Heart right ventricle (tissue), 16 donors: ENCODE results near the gene AS3MT. TPM values are rescaled to one million over a fixed set of nuclear protein-coding genes. Genes with fewer than 3 reads are reported as not detected.

Experiments
- ATAC-seq, 8 donors: fragments of 200-7000 bp; cut with Tn5 transposase; one replicate each; pipeline ENCODE4 v1.9.1; 2020; ENCODE audit warnings: mild to moderate bottlenecking in 8 of 8, moderate library complexity in 8 of 8, moderate number of reproducible peaks in 1 of 8
- DNase-seq, 2 donors: peaks; one replicate each; pipeline ENCODE4 v3.0.0-alpha.2; 2020
- H3K27ac ChIP-seq, 10 donors: fragments of 200-600 bp; sonication (generic) in 2 of 10; one replicate each; pipeline versions ENCODE4 v1.5.0 to v1.8.0; 2020 to 2022; ENCODE audit warnings: mild to moderate bottlenecking in 3 of 10
- H3K27me3 ChIP-seq, 7 donors: fragments of 200-600 bp; one replicate each; pipeline ENCODE4 v1.8.0; 2021 to 2022; ENCODE audit warnings: mild to moderate bottlenecking in 2 of 7
- H3K36me3 ChIP-seq, 9 donors: fragments of 200-600 bp; sonication (generic) in 1 of 9; one replicate each; pipeline versions ENCODE4 v1.5.0 to v1.8.0; 2020 to 2022; ENCODE audit warnings: mild to moderate bottlenecking in 2 of 9
- H3K4me1 ChIP-seq, 9 donors: fragments of 200-600 bp; sonication (generic) in 1 of 9; one replicate each; pipeline versions ENCODE4 v1.5.0 to v1.8.0; 2020 to 2022; ENCODE audit warnings: mild to moderate bottlenecking in 4 of 9
- H3K4me3 ChIP-seq, 10 donors: fragments of 200-600 bp; sonication (generic) in 2 of 10; one replicate each; pipeline versions ENCODE4 v1.5.0 to v1.8.0; 2020 to 2022; ENCODE audit warnings: mild to moderate bottlenecking in 7 of 10, moderate library complexity in 2 of 10
- H3K9me3 ChIP-seq, 11 donors: fragments of 200-600 bp in 10 of 11; sonication (generic) in 2 of 11; one replicate each; pipeline versions ENCODE4 v1.5.0 to v1.8.0; 2013 to 2022; ENCODE audit warnings: mild to moderate bottlenecking in 2 of 11, control low read depth in 1 of 11, moderate library complexity in 1 of 11
- CTCF ChIP-seq, 9 donors: fragments of 200-600 bp; sonication (generic) in 2 of 9; IDR thresholded peaks; one replicate each; pipeline versions ENCODE4 v1.5.0 to v1.8.0; 2021 to 2022; ENCODE audit warnings: antibody characterized with exemption in 9 of 9, mild to moderate bottlenecking in 5 of 9, moderate library complexity in 1 of 9
- WGBS, 2 donors: extraction: QIAGEN DNeasy Blood & Tissue Kit; methylation state at CpG; one replicate each; pipeline ENCODE4 v1.1.7; 2013; ENCODE audit warnings: inconsistent platforms in 1 of 2; 5-methylcytosine and 5-hydroxymethylcytosine counted together
- intact Hi-C, 10 donors: fragments of 100-400 bp; cut with DNase I; formaldehyde crosslinking; loops; one replicate each; pipeline versions ENCODE4 v1.11.1 to v1.14.2; 2022
- polyA plus RNA-seq, 2 donors: library from polyadenylated mRNA; stranded (reverse); fragments of 200-250 nt; gene quantifications; one replicate each; pipeline ENCODE4 v1.2.3, GENCODE V29; 2013
- total RNA-seq, 10 donors: library from RNA; stranded (reverse); fragmentation: NEBNext Ultra II Directional in 3 of 10; extraction: Animal tissue kit (Norgen Biotek cat#: 25700) in 3 of 10; gene quantifications; one replicate each; pipeline versions ENCODE4 v1.2.1 to v1.2.4, GENCODE V29; 2021 to 2023
- donor health status: Arrhythmogenic right ventricular cardiomyopathy.
- donor health status: ischemic (EF 13 %, LVEDD 7.1; RV severe dilation, severe dysfunction).
- donor health status: healthy with polysubstance abuse.
- donor health status: DM: no; HTN: yes; CAD: no.
- donor health status: DM: no; HTN: no; CAD: no.
- donor health status: ischemic (EF 25% LVEDD 6.9; RV normal size, moderate dysfunction).
- donor health status: ischemic (EF 25% LVEDD 5.7; RV mildly dilated, moderate dysfunction).
- donor health status: healthy.
- donor health status: DM: yes; HTN: yes; CAD: no.
- donor health status: Ischemic cardiomyopathy.
- donor health status: ischemic (EF 35%, LVEDD 5.7; RV mildly dilated, moderate dysfunction).
- donor health status: nonischemic (EF 11% LVEDD 7.7; RV severe dilation, severe dysfunction).
- donor health status: DM: yes; HTN: yes; CAD: no.
- donor health status: PGD.
- donor health status: ischemic (EF 29% LVEDD 5.4; RV normal size, mild dysfunction).
- donor health status: nonischemic (EF 23%, LVEDD 6.1; RV moderate dilation, normal function).

AS3MT gene
- total and polyA plus RNA-seq, 12 donors: 6.6 to 59.4 (median 15.4) TPM

GRCh38 chr10:102918817-102919245 lies 49.6 kb downstream of the AS3MT start:
- peak in 1 of 2 donors; percentile 25 for DNase-seq
- WGBS, 2 donors: 0% methylated on average over 42 to 49 of the region's 49 CpGs

GRCh38 chr10:102919246-102919959 lies 50.1 kb downstream of the AS3MT start:
- Histone ChIP-seq H3K4me1 (peaks cover 6 to 63% (median 47%) of the 10 kb centered on the region in 9 donors), H3K27ac (peak overlapping the region in 1 of 10 donors; percentile 81), H3K36me3 (no peaks in the 10 kb centered on the region), H3K9me3 (no peaks in the 10 kb centered on the region), H3K27me3 (peaks cover 0 to 13% (median 0%) of the 10 kb centered on the region in 7 donors), H3K4me3 (peak overlapping the region; percentile 65 to 100 (median 91))
- ATAC-seq (no peak), DNase-seq (peak; percentile 6 to 17)
- WGBS, 2 donors: 16 to 18% methylated on average over 47 of the region's 47 CpGs
- intact Hi-C loops: loop anchor here in 7 of 10 donors (2.0 to 10.0 kb wide), 8 partner anchors 148 to 415 kb away; partner anchors contain the start of genes RPEL1 (in 2 of the 7) and NT5C2 (in 1 of the 7)
- no peak for TF ChIP-seq CTCF (IDR thresholded peaks at IDR 0.05)

More at GRCh38 chr10:102918817-102919245, 49.6 kb downstream of the AS3MT start:
- H3K9me3 ChIP-seq: no peaks in the 10 kb centered on the region
- intact Hi-C loops: loop anchor here in 7 of 10 donors (1.0 to 10.0 kb wide), 9 partner anchors 139 to 416 kb away; partner anchors contain the start of genes RPEL1 (in 2 of the 7) and NT5C2 (in 1 of the 7)
- TF ChIP-seq CTCF (IDR thresholded peaks at IDR 0.05): peak in 2 of 9 donors; percentile 4 to 17
- H3K27ac ChIP-seq: peak overlapping the region in 9 of 10 donors; percentile 10 to 93 (median 86)
- peaks cover 0 to 13% (median 0%) of the 10 kb centered on the region in 7 donors for H3K27me3 ChIP-seq
- ATAC-seq: no peak
- H3K36me3 ChIP-seq: no peaks in the 10 kb centered on the region
- H3K4me3 ChIP-seq: peak overlapping the region; percentile 65 to 100 (median 91)
- H3K4me1 ChIP-seq: peaks cover 6 to 64% (median 47%) of the 10 kb centered on the region in 9 donors

GRCh38 chr10:102919992-102920739 lies 50.9 kb downstream of the AS3MT start:
- WGBS, 2 donors: 52 to 54% methylated on average over 9 of the region's 9 CpGs
- Histone ChIP-seq H3K9me3 (no peaks in the 10 kb centered on the region), H3K36me3 (no peaks in the 10 kb centered on the region), H3K4me3 (peak overlapping the region in 9 of 10 donors; percentile 65 to 99 (median 90)), H3K4me1 (peaks cover 6 to 63% (median 47%) of the 10 kb centered on the region in 9 donors), H3K27me3 (peaks cover 0 to 13% (median 0%) of the 10 kb centered on the region in 7 donors), H3K27ac (no peak overlapping the region)
- no peak for DNase-seq
- ATAC-seq: no peak
- intact Hi-C loops: loop anchor here in 7 of 10 donors (2.0 to 10.0 kb wide), 9 partner anchors 135 to 415 kb away; partner anchors contain the start of genes RPEL1 (in 2 of the 7) and NT5C2 (in 1 of the 7)
- no peak for TF ChIP-seq CTCF (IDR thresholded peaks at IDR 0.05)

- Histone ChIP-seq H3K9me3 (no peaks in the 10 kb centered on the region), H3K36me3 (peaks cover 0 to 12% (median 0%) of the 10 kb centered on the region in 9 donors), H3K4me3 (no peak overlapping the region), H3K4me1 (peaks cover 6 to 52% (median 36%) of the 10 kb centered on the region in 9 donors), H3K27ac (no peak overlapping the region), H3K27me3 (peaks cover 0 to 5% (median 0%) of the 10 kb centered on the region in 7 donors)
- intact Hi-C loops: no loop called here
- no peak for TF ChIP-seq CTCF (IDR thresholded peaks at IDR 0.05)
- DNase-seq (no peak), ATAC-seq (no peak)
Measured at GRCh38 chr10:102923601-102924000, 54.3 kb downstream of the AS3MT start.
